RCC 7860 (cell line): Measurements from ENCODE around the gene AQP10.
A peak's percentile ranks its signal among the peaks of the same experiment; 100 is the strongest.
"Not testable (repeated sequence)": the region's sequence is repeated elsewhere in the genome, so short reads cannot be mapped to it uniquely, and the experiment has no call there.

ENCODE experiments used
- DNase-seq: peaks from one replicate; pipeline ENCODE4 v3.0.0-alpha.2; 2015; ENCODE audit warnings: low spot score
- FAIRE-seq: peaks from 2 replicates; lab custom pipeline; 2012; peaks lifted over from hg19 to GRCh38; lab: Jason Lieb, UNC

Gene AQP10

DNA sequence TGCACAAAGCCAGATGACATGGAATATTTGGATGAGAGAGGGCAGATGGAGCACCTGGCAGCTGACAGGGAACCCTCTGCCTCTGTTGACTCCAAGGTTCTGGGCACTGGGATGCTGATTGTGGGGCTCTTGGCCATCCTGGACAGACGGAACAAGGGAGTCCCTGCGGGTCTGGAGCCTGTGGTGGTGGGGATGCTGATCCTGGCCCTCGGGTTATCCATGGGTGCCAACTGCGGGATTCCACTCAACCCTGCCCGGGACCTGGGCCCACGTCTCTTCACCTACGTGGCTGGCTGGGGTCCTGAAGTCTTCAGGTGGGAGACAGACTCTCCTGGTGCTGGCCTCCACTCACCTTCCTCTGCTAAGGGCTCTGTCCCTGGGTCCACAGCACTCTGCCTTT lies 2.6 kb downstream of the AQP10 start:
- DNase-seq (no peak), FAIRE-seq (no peak)

DNA sequence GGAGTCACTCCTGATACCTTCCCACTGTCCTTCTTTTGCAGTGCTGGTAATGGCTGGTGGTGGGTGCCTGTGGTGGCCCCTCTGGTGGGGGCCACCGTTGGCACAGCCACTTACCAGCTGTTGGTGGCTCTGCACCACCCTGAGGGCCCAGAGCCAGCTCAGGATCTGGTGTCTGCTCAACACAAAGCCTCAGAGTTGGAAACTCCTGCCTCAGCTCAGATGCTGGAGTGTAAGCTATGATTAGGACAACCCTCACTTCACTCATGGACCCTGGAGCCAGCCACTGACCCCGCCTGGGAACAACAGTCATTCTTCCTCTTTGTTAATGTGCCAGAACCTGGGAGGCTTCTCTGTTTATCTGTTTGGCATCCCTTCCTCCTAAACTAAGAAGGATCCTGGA lies 3.3 kb downstream of the AQP10 start:
- FAIRE-seq, result no peak
- no peak for DNase-seq

DNA sequence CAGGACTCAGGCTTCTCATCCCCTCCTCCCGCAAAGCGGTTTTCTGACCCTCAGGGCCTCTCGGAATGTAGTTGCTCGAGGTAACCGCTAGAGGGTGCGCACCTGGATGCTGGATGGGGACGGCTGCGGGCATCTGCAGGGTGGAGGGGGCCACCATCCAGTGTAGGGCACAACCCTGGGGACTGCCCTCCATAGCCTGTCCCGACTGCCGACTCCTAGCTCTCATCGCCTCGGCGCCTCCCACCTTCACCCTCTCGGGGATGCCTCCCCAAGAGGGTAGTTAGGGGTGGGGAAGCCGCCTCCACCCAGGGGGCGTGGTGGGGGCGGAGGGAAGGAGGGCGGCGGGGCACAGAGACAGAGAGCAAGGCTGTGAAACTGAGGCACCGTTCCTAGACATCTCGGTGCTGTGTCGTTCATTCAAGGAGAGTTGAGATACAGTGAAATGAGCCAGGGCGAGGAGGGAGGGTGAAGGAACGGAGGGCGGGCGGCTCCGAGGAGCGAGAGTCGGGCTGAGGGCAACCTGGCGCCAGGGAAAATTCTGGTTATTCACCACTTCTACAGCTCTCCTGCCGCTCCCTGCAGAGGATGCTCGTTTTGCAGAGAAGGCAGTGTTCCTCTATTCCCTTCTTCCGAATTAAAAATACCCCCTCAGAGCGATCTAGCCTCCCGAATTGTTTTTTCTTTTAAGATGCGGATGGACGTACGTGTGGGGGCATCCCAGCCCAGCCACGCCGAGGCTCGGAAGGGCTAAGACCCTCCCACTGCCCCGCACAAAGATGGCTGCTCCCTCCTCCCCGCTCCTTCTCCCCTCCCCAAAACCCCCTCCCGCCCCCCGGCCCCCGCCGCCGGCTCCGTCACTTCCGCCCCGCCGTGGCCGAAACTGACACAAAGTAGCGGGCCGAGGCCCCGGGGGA lies 4.0 kb downstream of the AQP10 start, which contains the start of gene ATP8B2:
Gene ATP8B2, plus strand, starts transcription at position 857 of the 914 bp plus-strand sequence. CDS start 2,617 bp downstream, outside the sequence.
- no peak for FAIRE-seq

DNA sequence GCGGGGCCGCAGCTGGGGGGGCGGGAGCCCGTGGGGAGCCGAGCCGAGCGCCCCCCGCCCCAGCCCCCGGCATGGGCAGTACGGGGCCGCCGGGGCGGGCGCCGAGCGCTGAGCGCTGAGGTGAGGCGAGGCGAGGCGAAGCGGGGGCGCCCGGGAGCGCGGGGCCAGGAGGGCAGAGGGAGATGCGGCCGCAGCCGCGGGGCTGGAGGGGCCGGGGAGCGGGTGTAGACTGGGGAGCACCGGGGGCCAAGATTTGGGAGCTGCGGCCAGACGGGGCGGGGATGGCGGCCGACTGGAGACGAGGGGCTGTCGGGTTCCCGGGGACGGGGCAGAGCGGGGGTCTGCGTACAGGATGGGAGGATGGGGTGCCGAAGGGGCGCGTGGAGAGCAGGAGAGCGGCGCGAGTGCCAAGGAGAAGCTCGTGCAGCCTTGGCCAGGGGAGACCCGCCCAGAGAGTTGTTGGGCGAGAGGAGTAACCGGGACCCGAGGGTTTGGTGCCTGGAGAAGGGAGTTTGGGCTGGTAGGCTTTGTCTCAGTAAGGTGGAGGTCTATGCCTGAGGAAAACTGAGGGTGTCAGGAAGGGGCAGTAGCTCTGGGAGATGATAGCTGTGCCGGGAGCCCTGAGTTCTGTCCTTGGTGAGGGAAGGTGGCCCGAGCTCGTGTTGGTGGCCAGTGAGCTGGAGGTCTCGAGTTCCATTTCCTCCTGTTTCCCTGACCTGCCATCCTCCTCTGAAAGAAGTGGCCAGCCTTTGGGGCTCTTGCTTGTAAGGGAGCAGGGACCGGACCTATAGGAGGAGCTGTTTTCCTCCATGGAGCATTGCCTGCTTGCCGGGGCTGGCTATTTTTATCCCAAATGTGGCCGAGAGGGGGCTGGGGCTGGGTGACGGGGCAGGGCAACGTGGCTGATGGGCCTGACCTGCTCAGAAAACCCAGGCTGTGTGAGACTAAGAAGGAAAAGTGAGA lies 5.0 kb downstream of the AQP10 start:
- FAIRE-seq (no peak), DNase-seq (no peak)

More for the DNA sequence above, 4.0 kb downstream of the AQP10 start, which contains the start of gene ATP8B2:
- DNase-seq, result peak; percentile 51

DNA sequence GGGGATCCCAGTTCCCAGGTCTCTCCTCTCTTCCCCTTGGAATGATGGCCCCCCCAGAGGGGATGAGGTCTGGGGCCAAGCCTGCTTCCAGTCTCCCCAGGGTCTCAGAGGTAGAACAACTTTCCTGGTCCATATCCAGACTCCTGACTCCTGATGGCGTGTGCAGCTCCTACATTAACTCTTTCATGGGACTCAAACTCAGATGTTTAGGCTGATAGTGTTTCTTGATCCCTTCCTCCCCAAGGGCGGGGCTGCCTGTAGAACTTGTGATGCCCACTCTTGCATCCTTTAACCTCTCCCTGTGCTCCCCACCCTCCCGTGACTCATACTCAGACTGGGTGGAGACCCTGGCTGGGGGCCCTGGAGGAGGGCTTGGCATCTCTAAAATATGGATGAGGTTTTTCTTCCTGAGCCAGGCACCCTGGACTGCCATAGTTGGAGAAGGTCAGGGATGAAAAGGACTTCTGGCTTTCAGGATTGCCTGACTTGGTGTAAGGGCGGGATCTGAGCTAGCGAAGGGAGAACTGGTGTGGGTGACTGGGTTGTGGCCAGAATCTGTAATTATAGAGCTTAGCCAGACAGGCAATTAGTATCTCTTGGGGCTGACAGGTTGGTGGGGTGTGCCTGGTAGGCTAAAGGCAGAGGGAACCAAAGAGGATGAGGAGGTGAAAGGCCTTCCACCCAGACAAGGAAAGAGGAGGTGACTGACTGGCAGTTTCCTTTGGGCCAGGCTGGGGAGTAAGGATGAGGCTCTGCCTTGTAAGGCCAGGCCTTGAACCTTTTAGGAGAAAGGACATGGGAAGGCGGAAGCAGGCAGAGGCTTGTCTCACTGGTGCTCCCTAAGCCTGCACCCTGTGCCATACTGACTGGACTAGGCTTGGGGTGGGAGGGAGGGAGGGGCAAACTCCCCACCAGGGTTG lies 5.9 kb downstream of the AQP10 start:
- DNase-seq, result no peak
- no peak for FAIRE-seq

DNA sequence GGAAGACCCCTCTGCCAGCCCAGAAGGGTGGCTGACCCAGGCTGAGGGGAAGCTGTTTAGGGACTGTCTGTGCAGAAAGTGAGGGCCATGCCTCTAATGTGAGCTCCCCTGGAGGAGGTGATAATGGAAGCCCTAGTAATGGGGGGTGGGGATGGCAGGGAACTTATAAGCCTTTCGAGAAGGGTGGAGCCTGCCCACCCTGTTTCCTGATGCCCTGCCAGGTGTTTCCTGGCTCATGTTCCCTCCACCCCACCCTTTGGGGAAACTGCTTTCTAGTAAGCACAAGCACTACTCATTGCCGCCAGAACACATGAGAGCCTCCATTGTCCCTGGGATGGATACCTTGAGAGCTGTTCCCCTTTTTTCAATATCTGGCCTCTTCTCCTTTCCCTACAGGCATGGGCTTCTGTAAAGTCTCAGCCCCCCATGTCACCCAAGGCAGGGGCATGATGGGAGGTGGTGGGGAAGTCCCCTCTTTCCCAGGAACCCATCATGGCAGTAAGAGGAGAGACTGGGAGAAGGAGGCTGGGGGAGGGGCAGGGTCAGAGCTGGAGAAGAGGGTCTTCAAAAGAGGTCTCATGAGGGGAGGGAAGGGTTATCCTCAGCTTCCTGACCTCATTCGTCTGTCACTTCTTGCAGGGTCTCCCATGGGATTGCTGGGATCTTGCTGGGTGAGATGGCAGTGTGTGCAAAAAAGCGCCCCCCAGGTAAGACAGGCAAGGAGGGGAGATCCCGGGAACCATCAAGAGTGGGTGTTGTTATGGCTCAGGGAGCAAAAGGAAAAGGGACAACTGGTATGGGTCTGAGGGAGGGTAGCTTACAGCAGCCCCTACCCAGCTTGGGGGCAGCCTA lies 6.8 kb downstream of the AQP10 start:
- FAIRE-seq (no peak), DNase-seq (no peak)

DNA sequence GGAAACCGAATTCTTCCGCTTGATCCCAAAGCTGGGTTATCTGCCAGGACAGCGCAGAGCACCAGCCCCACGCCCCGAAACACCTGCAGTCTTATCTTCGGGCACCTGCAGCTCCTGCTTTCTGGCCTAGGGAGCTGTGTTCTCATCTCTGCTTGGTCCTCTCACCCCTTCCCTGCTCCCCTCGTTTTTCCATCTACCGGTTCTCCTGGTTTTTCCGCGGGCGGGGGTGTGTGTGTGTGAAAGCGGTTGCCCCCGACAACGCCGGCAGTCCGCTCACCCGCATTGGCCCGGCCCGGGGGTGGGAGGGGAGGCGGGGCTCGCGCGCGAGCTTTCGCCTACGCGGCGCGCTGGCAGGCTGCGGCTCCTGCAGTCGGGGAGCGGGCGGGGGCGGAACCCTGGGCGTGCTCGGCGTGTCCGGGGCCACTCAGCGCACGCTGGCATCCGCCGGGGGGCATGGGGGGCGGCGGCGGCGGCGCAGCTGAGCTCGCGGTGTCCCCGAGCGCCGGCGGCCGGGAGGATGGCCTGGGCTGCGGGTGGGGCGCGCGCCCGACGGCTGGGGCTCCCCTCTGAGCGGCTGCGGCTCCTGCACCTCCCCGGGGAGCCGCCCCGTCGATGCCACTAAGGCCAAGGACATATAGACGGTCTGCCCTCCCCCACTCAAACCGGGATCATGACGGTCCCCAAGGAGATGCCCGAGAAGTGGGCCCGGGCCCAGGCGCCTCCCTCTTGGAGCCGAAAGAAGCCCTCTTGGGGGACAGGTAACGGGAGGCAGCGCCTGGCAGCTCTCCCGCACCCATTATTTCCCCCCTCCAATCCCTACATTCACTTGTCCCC lies 7.6 kb downstream of the AQP10 start:
- FAIRE-seq (no peak), DNase-seq (no peak)

DNA sequence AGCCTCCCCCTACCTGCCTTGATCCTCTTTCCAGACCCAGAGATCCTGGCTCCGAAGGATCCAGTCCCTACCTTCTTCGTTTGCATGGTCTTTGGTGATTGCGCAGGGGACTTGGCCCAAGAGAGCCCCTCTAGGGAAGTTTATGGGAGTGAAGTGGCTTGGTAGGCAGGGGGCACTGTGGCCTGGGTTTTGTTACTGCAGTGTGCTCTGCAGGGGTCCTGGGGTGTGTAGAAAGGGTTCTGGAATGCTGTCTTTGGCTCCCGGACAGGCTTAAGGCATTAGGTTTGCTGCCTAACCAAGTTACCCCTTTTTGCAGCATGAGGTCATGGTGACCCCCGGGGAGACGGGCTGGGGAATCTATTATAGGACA lies 8.2 kb downstream of the AQP10 start:
- no peak for DNase-seq
- no peak for FAIRE-seq

DNA sequence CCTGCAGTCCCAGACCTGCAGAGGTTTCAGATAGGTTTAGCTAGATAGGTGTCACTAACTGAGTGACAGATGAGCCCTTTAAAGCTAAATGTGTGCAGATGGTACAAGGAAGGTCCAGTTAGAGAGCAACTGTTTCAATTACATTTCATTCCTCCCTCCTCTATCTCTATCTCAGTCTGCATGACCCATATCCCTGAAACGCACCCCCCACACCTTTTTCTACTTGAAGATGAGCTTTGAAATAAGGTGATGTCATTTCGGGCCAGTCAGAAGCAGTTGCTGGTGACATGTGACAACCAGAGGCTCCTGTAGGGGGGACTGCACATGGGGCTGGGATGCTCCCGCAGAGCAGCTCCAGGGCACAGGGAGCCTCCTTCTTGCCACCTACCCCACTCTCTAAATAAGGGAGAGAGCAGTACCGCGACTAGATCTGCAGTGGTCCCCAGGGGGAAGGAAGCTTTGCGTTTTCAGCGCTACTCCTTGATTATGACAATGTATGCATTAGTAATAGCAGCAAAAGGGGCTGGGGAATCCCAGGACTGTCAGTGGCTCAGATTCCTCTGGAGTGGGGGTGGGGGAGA lies 8.7 kb downstream of the AQP10 start:
- no peak for FAIRE-seq

DNA sequence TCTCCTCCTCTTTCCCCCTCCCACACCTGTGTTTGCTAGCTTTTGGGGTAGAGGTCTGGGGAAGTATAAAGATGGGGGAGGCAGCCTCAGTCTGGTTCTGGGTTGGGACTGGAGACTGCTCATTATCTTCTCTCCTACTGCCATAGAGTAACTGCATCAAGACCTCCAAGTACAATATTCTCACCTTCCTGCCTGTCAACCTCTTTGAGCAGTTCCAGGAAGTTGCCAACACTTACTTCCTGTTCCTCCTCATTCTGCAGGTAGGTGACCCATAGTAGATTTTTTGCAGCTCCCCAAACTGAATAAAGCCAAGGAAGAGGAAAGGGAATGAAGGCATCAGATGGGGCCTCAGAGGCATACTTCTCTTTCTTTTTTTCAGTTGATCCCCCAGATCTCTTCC lies 9.8 kb downstream of the AQP10 start:
- DNase-seq (no peak), FAIRE-seq (no peak)

More for the DNA sequence above, 8.7 kb downstream of the AQP10 start:
- DNase-seq, result no peak

DNA sequence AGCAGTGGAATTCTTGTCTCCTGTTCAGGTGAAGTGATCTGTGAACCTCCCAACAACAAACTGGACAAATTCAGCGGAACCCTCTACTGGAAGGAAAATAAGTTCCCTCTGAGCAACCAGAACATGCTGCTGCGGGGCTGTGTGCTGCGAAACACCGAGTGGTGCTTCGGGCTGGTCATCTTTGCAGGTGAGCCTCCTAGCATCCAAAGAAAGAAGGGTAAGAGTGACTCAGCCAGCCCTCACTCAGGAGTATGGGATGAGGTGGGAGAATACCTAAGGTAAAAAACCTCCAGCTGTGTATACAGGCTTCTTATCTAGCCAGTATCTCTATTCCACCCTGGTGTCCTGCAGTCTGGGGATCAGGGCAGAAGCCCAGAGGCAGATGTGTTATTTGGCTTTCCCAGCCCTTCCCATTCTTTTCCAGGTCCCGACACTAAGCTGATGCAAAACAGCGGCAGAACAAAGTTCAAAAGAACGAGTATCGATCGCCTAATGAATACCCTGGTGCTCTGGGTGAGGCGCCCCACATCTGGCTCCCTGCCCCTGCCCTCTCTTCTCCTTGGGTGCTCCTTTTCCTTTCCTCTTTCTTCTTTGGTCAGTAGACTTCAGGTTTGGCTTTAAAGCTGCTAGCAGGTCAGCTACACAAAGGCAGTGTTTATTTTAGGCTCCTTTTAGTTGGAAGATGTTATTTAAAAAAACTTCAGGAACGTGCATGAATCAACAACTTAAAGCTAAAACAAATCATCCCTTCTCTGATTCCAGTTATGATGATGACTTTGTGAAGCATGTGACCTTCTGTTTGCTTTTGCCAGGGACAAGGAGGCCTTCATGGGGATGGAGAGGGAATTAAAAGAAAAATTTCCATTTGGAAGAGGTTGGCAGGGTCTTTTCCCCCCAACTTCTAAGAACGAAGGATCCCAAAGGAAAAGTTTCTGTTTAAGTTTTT lies 13.5 kb downstream of the AQP10 start:
- FAIRE-seq (no peak), DNase-seq (no peak)

DNA sequence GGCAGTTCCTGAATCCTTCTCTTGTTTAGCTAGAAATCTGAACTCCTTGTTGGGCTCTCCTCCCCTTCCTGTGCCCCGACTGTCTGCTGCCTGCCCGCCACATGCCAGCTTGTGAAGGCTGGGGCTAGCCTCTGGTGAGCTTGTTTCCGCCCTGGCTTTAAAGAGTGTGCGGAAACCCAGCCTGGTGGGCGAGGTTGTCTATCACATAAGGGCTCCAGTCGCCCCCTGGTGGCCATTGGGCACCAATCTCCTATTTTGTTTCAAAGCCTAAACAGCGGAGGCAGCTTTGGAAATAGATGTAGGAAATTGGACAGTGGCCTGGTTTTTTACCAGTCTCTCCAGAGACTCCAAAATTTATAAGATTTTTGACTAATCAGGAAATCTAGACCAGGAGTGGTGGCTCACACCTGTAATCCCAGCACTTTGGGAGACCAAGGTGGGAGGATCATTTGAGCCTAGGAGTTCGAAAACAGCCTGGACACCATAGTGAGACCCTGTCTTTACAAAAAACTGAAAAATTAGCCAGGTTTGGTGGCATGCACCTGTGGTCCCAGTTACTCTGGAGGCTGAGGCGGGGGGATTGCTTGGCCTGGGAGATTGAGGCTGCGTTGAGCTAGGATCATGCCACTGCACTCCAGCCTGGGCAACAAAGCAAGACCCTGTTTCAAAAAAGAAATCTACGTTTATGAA lies 14.3 kb downstream of the AQP10 start:
- no peak for FAIRE-seq
- DNase-seq, result peak; percentile 37

DNA sequence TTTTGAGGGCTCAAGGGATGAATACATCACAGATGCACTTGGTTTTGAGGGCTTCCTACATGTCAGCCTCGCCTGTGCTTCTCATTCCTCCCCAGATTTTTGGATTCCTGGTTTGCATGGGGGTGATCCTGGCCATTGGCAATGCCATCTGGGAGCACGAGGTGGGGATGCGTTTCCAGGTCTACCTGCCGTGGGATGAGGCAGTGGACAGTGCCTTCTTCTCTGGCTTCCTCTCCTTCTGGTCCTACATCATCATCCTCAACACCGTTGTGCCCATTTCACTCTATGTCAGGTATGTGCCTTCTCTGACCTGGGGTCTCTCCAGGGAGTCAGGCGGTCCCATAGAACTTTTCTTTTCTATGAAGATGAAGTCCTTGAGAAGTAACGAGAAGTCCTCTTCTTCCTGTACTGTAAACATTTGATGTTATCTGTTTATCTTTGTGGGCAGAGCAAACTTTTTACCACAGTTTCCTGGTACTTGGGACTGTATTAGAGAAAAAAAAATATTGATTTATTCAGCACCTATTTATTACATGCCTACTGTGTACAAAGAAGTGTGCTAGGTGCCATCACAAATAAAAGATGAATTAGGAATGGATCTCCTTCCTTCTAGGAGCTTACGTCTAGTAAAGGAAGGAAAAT lies 16.5 kb downstream of the AQP10 start:
- no peak for FAIRE-seq
- DNase-seq, result no peak

DNA sequence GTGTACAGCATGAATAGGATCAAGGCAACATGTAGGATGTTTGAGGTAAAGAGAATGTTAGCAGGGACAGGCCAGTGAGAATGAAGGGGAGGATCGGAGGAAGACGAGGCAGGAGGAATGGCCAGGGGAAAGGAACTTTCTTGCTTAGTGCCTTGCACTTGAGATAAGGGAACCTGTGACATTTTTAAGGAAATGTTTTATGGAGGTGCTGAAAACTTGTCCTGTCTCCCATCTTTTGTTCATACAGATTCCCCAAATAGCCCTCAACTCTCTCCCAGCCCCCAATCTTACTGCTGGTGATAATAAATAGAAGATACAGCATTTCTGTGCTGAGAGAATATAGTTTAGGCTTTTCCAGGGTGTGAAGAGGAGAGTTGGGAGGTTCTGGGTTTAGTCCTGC lies 18.0 kb downstream of the AQP10 start:
- DNase-seq (no peak), FAIRE-seq (no peak)

DNA sequence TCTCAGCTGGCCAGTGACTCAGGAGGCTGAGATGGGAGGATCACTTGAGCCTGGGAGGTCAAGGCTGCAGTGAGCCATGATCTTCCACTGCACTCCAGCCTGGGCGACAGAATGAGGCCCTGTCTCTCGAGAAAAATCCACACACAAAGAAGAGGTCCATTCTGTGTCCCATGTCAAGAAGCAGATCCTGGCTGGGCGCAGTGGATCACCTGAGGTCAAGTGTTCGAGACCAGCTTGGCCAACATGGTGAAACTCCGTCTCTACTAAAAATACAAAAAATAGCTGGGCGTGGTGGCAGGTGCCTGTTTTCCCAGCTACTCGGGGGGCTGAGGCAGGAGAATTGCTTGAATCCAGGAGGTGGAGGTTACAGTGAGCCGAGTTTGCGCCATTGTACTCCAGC lies 20.5 kb downstream of the AQP10 start:
- FAIRE-seq, DNase-seq: not testable (repeated sequence)

DNA sequence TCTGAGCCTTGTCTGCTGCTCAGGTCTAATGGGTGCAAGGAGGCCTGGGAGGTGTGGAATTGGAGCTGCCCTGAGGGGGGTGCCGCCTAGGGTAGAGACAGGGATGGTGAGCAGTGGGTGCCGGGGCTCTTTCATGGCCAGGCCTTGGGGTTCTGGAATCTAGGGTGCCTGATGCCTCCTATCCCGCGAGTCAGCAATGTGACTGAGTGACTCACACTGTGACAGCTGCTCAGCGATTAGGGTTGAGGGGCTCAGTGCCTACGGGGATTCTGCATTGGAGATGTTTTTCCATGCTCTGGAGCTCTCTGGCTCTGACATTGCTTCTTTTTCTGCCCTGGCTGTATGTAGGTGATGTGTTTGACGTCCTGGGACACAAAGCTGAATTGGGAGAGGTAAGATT lies 21.2 kb downstream of the AQP10 start:
- DNase-seq, result no peak
- FAIRE-seq, result no peak
